ENCODE measurements around the gene GAS7.

- TF ChIP-seq, protein P1, sequence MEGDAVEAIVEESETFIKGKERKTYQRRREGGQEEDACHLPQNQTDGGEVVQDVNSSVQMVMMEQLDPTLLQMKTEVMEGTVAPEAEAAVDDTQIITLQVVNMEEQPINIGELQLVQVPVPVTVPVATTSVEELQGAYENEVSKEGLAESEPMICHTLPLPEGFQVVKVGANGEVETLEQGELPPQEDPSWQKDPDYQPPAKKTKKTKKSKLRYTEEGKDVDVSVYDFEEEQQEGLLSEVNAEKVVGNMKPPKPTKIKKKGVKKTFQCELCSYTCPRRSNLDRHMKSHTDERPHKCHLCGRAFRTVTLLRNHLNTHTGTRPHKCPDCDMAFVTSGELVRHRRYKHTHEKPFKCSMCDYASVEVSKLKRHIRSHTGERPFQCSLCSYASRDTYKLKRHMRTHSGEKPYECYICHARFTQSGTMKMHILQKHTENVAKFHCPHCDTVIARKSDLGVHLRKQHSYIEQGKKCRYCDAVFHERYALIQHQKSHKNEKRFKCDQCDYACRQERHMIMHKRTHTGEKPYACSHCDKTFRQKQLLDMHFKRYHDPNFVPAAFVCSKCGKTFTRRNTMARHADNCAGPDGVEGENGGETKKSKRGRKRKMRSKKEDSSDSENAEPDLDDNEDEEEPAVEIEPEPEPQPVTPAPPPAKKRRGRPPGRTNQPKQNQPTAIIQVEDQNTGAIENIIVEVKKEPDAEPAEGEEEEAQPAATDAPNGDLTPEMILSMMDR (IDR thresholded peaks at IDR 0.05): no peak
- TF ChIP-seq POLR2A (IDR thresholded peaks at IDR 0.05): no peak
These were observed 200.3 kb downstream of the GAS7 start for GRCh38 chr17:9998060-9998459.
